Measurements from ENCODE around the gene PRXL2C.

PRXL2C gene

GRCh38 chr9:96609732-96610131, 45.4 kb downstream of the PRXL2C start:
- DNase-seq, result no peak

GRCh38 chr9:96607971-96608370, 47.1 kb downstream of the PRXL2C start:
- DNase-seq, result no peak

- DNase-seq, result no peak
These were observed 49.8 kb downstream of the PRXL2C start for GRCh38 chr9:96605328-96605727.

GRCh38 chr9:96604004-96604319, 51.2 kb downstream of the PRXL2C start:
- peak in 1 of 2 experiments; percentile 12 for DNase-seq

GRCh38 chr9:96603305-96604003, 51.7 kb downstream of the PRXL2C start:
- no peak for DNase-seq

- no peak for DNase-seq
These were observed 55.8 kb downstream of the PRXL2C start for GRCh38 chr9:96599298-96599697.

- no peak for DNase-seq
These were observed 58.5 kb downstream of the PRXL2C start for GRCh38 chr9:96596601-96597111.
